KBM-7 (cell line): ENCODE data around the gene KCNF1.

Experiments used
- DNase-seq: peaks from one replicate; pipeline ENCODE4 v3.0.0-alpha.2; 2015
- in situ Hi-C: fragments of 300-500 bp; cut with MboI; formaldehyde crosslinking; loops from 2 replicates; pipeline ENCODE4 v1.14.3; 2020; ENCODE audit warnings: low sequenced_read_pairs, low pct_unique_long_range_greater_than_20kb, mixed read lengths

KCNF1 gene

GRCh38 chr2:10915731-10916276 lies 4.1 kb downstream of the KCNF1 start:
- in situ Hi-C loops, result no loop called here
- no peak for DNase-seq

GRCh38 chr2:10916953-10917352 lies 5.2 kb downstream of the KCNF1 start:
- DNase-seq, result no peak
- in situ Hi-C loops, result no loop called here

GRCh38 chr2:10917927-10918326 lies 6.2 kb downstream of the KCNF1 start:
- in situ Hi-C loops, result no loop called here
- no peak for DNase-seq

- in situ Hi-C loops, result no loop called here
- no peak for DNase-seq
Measured at GRCh38 chr2:10918661-10919409, 7.1 kb downstream of the KCNF1 start.

- DNase-seq, result no peak
- in situ Hi-C loops, result no loop called here
Measured at GRCh38 chr2:10919410-10919770, 7.7 kb downstream of the KCNF1 start.

GRCh38 chr2:10919771-10920621 lies 8.3 kb downstream of the KCNF1 start:
- in situ Hi-C loops, result no loop called here
- no peak for DNase-seq

GRCh38 chr2:10920764-10921388 lies 9.1 kb downstream of the KCNF1 start:
- in situ Hi-C loops, result no loop called here

GRCh38 chr2:10921525-10921924 lies 9.8 kb downstream of the KCNF1 start:
- no peak for DNase-seq
- in situ Hi-C loops, result no loop called here

More at GRCh38 chr2:10920764-10921388, 9.1 kb downstream of the KCNF1 start:
- DNase-seq, result no peak

GRCh38 chr2:10922307-10923007 lies 10.7 kb downstream of the KCNF1 start:
- DNase-seq, result no peak
- in situ Hi-C loops, result no loop called here

- in situ Hi-C loops, result no loop called here
- no peak for DNase-seq
Measured at GRCh38 chr2:10923008-10923375, 11.3 kb downstream of the KCNF1 start.

GRCh38 chr2:10923965-10924364 lies 12.2 kb downstream of the KCNF1 start:
- in situ Hi-C loops, result no loop called here
- no peak for DNase-seq

- DNase-seq, result no peak
- in situ Hi-C loops, result no loop called here
Measured at GRCh38 chr2:10924441-10924840, 12.7 kb downstream of the KCNF1 start.

GRCh38 chr2:10924859-10925258 lies 13.1 kb downstream of the KCNF1 start:
- in situ Hi-C loops, result no loop called here

GRCh38 chr2:10926191-10926820 lies 14.6 kb downstream of the KCNF1 start:
- in situ Hi-C loops, result no loop called here
- no peak for DNase-seq

More at GRCh38 chr2:10924859-10925258, 13.1 kb downstream of the KCNF1 start:
- no peak for DNase-seq

GRCh38 chr2:10930721-10931516 lies 19.2 kb downstream of the KCNF1 start:
- in situ Hi-C loops, result no loop called here
- no peak for DNase-seq

GRCh38 chr2:10931710-10932255 lies 20.0 kb downstream of the KCNF1 start:
- DNase-seq, result no peak
- in situ Hi-C loops, result no loop called here

- in situ Hi-C loops, result no loop called here
Measured at GRCh38 chr2:10932345-10933151, 20.8 kb downstream of the KCNF1 start.

More at GRCh38 chr2:10932345-10933151, 20.8 kb downstream of the KCNF1 start:
- no peak for DNase-seq
